Tibial artery (tissue), 4 donors: ENCODE data around the gene EEF1AKMT4.
A peak's percentile ranks its signal among the peaks of the same experiment; 100 is the strongest.

Experiments used
- DNase-seq, 2 donors: peaks; one replicate each; pipeline ENCODE4 v3.0.0-alpha.2; 2019
- H3K27ac ChIP-seq, 2 donors: fragments of 200-600 bp; sonication (generic) in 1 of 2; 1 replicate in 1 of 2; 2 replicates in 1 of 2; pipeline ENCODE4 v1.5.1; 2018 to 2019; ENCODE audit warnings: mild to moderate bottlenecking in 1 of 2
- H3K27me3 ChIP-seq, 2 donors: fragments of 200-600 bp; sonication (generic) in 1 of 2; one replicate each; pipeline versions ENCODE4 v1.5.1 to v1.6.0; 2016 to 2019
- H3K36me3 ChIP-seq, 3 donors: fragments of 200-600 bp; sonication (generic) in 2 of 3; one replicate each; pipeline ENCODE4 v1.5.1; 2016 to 2019; ENCODE audit warnings: mild to moderate bottlenecking in 2 of 3
- H3K4me1 ChIP-seq, 4 donors: fragments of 200-600 bp; sonication (generic) in 2 of 4; 1 replicate in 3 of 4; 2 replicates in 1 of 4; pipeline ENCODE4 v1.5.1; 2016 to 2019
- H3K4me3 ChIP-seq, 2 donors: fragments of 200-600 bp; sonication (generic) in 1 of 2; 1 replicate in 1 of 2; 2 replicates in 1 of 2; pipeline ENCODE4 v1.5.1; 2018 to 2019; ENCODE audit warnings: mild to moderate bottlenecking in 2 of 2
- H3K9me3 ChIP-seq, 3 donors: fragments of 200-600 bp; sonication (generic) in 1 of 3; one replicate each; pipeline ENCODE4 v1.5.1; 2016 to 2019
- CTCF ChIP-seq, 2 experiments: fragments of 200-600 bp in 1 of 2; fragments of 450-650 bp in 1 of 2; IDR thresholded peaks; one replicate each; pipeline ENCODE4 v1.5.1; 2017 to 2019; ENCODE audit warnings: antibody characterized with exemption in 2 of 2, mild to moderate bottlenecking in 1 of 2, moderate library complexity in 1 of 2
- intact Hi-C: fragments of 100-400 bp; cut with DNase I; formaldehyde crosslinking; loops from one replicate; pipeline ENCODE4 v1.15.0; 2023; ENCODE audit warnings: low total_unique reads

The EEF1AKMT4 gene

GRCh38 chr3:184248454-184249411 is 739 bp upstream of the EEF1AKMT4 start, which contains the start of gene ALG3:
TSS of gene ALG3 (minus strand) at chr3:184248962. CDS start at chr3:184248940, 22 bp downstream.
- Histone ChIP-seq H3K4me3 (peak within 1 kb of the TSS; percentile 70 to 71), H3K36me3 (peaks cover 17 to 21% (median 20%) of the 10 kb centered on the region in 3 donors), H3K27me3 (no peaks in the 10 kb centered on the region), H3K9me3 (no peaks in the 10 kb centered on the region), H3K27ac (peak within 1 kb of the TSS; percentile 67 to 82), H3K4me1 (peaks cover 0 to 21% (median 17%) of the 10 kb centered on the region in 4 donors)
- no peak for TF ChIP-seq CTCF (IDR thresholded peaks at IDR 0.05)
- intact Hi-C loops: loop anchor here (2.0 to 10.0 kb wide), 3 partner anchors 61 to 234 kb away; partner anchors contain the start of genes ABCC5, ABCF3 and AP2M1
- DNase-seq: peak; percentile 74 to 88

GRCh38 chr3:184250167-184250828 is 826 bp downstream of the EEF1AKMT4 start:
- Histone ChIP-seq H3K4me3 (peak overlapping the region; percentile 70 to 71), H3K27ac (peak overlapping the region; percentile 67 to 82), H3K36me3 (peaks cover 3 to 6% (median 5%) of the 10 kb centered on the region in 3 donors), H3K4me1 (peaks cover 0 to 21% (median 17%) of the 10 kb centered on the region in 4 donors), H3K9me3 (no peaks in the 10 kb centered on the region), H3K27me3 (no peaks in the 10 kb centered on the region)
- peak; percentile 77 to 94 for TF ChIP-seq CTCF (IDR thresholded peaks at IDR 0.05)
- intact Hi-C loops: loop anchor here (5.0 to 10.0 kb wide), 2 partner anchors 113 to 355 kb away; partner anchors contain the start of gene EIF2B5
- DNase-seq: peak; percentile 89 to 90

- Histone ChIP-seq H3K36me3 (peaks cover 6 to 14% (median 7%) of the 10 kb centered on the region in 3 donors), H3K27ac (no peak overlapping the region), H3K9me3 (no peaks in the 10 kb centered on the region), H3K27me3 (peaks cover 0 to 35% of the 10 kb centered on the region in 2 donors), H3K4me1 (peaks cover 0 to 14% (median 12%) of the 10 kb centered on the region in 4 donors), H3K4me3 (no peak overlapping the region)
- no peak for TF ChIP-seq CTCF (IDR thresholded peaks at IDR 0.05)
- intact Hi-C loops: loop anchor here (10.0 kb wide), 1 partner anchor 361 kb away; no protein-coding TSS in a partner anchor
- no peak for DNase-seq
Measured at GRCh38 chr3:184255291-184256039, 6.0 kb downstream of the EEF1AKMT4 start.

GRCh38 chr3:184257083-184257915 is 7.8 kb downstream of the EEF1AKMT4 start:
- Histone ChIP-seq H3K4me3 (no peak overlapping the region), H3K36me3 (peaks cover 6 to 14% (median 7%) of the 10 kb centered on the region in 3 donors), H3K9me3 (no peaks in the 10 kb centered on the region), H3K27me3 (peaks cover 0 to 52% of the 10 kb centered on the region in 2 donors), H3K4me1 (peaks cover 0 to 29% (median 27%) of the 10 kb centered on the region in 4 donors), H3K27ac (no peak overlapping the region)
- DNase-seq: no peak
- no peak for TF ChIP-seq CTCF (IDR thresholded peaks at IDR 0.05)
- intact Hi-C loops: loop anchor here (10.0 kb wide), 1 partner anchor 362 kb away; no protein-coding TSS in a partner anchor
